Hematopoietic multipotent progenitor cell treated with erythropoietin and hydrocortisone succinate and interleukin-3 and kit ligand, for 8 days (in vitro differentiated cells): ENCODE results near the gene CERS6.
"Not testable (repeated sequence)": the region's sequence is repeated elsewhere in the genome, so short reads cannot be mapped to it uniquely, and the experiment has no call there.

Experiments used
- DNase-seq: peaks from one replicate; pipeline ENCODE4 v3.0.0-alpha.2; 2015

Gene CERS6

DNA sequence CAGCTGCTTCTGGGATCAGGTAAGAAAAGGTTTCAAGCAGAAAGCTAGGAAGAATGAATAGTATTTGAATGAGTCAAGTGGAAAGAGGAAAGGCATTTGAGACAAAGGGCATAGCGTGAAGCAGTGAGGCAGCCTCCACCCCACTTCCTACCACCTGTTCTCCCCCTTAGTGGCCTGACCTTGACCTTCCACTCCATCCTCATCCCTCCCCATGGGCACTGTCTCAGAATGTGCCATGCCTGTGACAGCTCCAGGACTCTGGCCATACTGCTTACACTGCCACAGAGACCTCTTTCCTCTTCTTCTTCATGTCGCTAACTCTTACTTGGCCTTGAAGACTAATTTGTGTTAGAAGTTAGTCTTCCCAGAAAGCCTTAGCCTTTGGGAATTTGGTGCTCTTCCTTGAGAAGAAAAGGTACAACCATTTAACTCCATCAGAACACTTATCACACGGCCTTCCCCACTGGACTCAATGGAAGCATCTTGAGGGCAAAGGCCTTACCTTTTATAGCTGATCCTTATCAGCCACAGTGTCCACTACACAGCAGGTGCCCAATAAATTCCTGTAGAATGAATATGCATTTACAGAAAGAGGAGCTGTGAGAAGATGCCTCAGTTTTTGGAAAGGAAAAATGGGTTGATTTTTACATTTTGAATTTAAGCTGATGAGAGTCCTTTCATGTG lies 331.2 kb downstream of the CERS6 start:
- no peak for DNase-seq

DNA sequence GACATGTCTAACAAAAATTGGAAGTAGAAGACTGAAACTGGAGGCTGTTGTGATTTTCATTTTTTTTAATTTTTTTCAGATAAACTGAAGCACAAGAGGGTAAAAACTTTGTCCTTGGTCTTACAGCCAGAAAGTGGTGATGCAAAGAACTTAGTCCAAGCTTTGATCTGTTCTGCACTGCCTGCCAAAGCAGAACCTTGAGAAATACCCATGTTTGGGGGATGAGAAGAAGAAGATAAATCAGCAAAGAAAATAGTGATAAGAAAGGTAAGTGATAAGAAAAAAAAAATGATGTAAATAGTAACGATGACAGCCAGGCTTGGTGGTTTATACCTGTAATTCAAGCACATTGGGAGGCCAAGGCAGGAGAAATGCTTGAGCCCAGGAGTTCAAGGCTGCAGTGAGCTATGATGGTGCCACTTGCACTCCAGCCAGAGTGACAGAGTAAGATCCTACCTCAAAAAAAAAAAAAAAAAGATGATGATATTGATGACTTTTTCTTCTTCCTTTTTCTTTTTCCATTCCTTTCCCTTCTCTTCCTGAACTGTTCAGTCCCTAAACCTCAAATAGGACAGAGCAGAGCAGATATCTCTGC lies 331.8 kb downstream of the CERS6 start:
- no peak for DNase-seq

DNA sequence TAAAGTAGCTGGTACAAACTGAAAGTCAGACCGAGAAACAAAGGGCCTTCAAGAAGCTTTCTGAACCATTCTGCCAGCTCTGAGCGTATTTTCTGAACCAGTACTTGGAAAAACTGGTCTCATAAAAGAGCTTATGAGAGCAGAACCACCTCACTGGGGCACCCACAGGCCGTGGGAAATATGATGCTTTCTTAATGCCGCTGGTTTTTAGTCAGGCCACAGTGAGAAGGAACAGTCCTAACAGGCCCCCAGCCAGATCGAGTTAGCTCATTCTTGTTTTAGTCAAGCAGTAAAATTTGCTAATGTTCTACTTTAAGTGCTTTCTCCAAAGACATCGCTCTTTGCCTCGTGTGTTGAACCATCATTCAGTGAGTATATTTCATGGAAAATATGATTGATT lies 333.7 kb downstream of the CERS6 start:
- no peak for DNase-seq

DNA sequence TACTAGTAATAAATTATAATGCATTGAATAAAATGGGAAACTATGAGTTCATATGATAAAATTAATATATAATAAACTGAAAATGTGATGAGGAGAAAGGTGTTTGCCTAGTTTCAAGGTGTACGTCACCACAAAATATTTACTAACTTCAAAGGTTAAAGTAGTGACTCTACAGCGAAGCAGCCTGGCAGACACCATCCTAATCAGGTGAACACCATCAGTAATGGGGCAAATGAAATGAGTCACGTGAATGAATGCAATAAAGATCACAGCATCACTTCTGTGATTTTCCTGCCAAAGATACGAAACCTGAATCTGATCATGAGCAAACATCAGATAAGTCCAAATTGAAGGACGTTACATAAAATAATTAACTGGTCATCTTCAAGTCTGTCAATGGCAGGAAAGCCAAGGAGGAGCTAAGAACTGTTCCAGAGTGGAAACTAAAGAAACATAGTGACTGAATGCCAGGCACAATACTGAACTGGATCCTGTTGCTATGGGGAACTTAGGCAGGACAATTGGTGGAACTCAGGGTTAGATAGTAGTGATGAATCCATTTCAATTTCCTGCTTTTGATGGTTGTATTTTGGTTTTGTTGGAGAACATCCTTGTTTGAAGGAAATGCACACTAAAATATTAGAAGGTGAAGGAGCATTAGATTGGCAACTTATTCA lies 334.3 kb downstream of the CERS6 start:
- DNase-seq, result no peak

DNA sequence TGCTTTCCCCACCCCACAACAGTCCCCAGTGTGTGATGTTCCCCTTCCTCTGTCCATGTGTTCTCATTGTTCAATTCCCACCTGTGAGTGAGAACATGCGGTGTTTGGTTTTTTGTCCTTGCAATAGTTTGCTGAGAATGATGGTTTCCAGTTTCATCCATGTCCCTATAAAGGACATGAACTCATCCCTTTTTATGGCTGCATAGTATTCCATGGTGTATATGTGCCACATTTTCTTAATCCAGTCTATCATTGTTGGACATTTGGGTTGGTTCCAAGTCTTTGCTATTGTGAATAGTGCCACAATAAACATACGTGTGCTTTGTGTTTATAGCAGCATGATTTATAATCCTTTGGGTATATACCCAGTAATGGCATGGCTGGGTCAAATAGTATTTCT lies 335.1 kb downstream of the CERS6 start:
- DNase-seq, result not testable (repeated sequence)

DNA sequence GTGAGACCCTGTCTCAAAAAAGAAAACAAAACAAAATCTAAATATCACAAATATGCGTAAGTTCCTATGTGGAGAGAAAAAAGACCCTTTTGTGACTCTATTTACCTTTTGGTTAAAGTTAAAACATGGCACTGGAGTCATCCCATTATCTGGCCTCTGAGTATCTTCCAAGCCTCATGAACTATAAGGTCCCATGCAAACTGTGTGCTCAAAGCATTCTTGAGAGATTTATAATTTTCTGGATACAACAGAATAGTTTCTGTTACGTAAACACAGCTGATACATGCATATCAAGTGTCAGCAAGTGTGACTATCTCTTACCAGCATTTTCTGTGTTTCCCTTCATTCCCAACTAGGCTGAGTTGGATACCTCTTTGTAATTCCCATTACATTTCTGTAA lies 337.5 kb downstream of the CERS6 start:
- no peak for DNase-seq

DNA sequence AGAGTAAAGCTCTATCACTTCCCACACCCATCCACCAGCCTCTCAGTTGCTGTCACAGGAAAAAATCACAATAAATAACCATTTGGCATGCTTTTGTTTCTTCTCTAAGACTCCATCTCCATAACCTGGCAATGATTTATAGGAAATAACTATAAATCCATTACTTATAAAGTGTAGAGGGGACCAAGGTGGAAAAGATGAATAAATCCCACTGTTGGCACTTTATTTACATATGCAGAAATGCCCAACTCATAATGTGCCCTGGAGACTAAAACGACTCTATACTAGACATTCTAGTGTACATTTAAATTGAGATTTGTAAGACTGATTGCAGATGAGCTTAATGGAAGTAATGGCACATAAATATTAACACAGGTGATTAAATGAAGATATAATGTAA lies 338.9 kb downstream of the CERS6 start:
- DNase-seq, result no peak

DNA sequence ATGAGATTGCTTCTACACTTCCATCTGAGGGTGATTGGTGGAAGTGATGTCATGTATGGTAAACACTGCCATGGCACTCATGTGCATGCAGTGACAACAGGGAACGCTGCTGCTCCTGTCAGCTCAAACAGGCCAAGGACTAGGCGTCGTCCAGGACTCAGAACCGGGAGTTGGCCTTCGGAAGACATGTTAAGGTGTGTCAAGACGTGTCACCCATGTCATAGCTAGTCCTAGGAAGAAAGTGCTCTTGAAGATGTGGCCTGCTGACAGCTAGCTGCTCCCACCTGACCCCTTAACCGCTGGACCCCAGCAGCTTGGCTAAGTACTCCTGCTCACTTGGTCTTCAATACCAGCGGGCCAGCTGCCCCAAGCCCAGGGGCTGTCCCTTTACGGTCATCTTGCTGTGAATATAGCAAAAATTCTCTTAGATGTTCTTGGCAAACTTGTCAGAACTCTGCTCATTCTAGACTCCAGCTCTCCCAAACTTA lies 340.1 kb downstream of the CERS6 start:
- no peak for DNase-seq

DNA sequence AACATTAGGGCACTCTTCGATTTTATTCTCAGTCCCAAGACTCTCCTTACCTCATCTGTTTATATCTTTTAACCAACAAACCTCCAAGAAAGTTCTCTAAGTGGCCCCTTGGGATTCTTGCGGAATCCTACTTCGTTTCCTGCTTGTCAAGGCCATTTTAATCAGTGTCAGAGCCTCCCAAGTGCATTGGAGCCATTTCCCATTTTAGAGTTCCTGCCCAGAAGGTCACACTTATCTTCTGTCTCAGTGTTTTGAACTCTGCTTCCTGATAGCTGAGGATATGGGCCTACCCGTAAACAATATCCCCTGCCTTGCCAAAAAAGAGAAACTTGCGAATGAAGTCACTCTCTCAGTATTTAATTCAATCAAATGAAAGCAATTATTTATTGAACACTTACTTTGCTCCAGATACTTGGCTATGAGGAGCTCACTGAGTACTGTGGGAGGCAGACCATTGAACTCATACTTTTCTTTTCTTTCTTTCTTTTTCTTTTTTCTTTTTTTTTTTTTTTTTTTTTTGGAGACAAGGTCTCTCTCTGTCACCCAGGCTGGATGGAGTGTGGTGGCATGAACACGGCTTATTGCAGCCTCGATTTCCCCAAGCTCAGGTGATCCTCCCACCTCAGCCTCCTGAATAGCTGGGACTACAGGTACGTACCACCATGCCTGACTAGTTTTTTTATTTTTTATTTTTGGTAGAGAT lies 340.7 kb downstream of the CERS6 start:
- no peak for DNase-seq

DNA sequence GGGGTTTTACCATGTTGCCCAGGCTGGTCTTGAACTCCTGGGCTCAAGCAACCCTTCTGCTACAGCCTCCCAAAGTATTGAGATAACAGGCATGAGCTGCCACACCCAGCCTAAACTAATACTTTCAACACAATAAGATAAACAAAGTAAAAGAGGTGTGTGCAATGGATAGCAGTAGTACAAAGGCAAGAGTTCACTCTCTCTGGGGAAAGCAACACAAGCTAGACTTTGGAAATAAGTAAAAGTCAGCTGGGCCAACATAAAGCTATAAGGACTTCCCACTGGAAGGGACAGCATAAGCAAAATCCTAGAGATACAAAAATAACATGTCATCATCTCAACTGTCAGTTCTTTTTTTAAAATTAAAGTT lies 341.2 kb downstream of the CERS6 start:
- DNase-seq, result peak; percentile 53

DNA sequence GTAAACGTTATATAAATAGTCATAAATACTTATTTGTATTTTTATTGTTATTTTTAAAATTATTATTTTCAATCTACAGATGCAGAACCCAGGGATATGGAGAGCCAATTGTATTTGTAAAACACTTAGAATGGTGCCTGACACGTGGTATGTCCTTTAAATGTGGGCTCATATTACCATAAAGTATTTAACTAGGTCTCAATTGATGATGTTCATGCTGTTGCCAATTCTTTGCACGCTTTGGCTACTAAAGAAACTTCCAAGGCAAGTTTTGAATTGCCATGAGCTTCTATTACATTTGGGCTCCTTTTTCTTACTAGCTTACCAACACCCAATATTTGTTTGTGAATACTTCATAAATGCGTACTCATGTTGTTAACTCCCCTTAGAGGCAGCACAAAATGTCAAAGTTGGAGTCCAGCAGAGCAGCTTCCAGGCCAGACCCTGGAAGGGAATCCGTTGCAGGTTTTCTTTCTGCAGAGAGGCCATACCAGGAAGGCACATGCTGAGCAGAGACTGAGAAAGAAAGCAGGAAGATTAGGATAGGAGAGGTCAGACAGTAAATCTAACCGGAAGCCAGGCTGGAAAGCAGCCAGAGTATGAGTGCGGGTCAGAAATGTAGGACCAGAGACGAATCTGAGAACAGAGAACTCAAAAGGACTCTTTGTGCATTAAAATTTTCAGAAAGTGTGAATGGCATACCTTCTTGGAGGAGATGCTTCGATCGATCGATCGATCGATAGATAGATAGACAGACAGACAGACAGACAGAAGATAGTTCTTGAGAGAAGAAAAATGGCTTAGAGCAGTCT lies 342.2 kb downstream of the CERS6 start:
- DNase-seq, result no peak

DNA sequence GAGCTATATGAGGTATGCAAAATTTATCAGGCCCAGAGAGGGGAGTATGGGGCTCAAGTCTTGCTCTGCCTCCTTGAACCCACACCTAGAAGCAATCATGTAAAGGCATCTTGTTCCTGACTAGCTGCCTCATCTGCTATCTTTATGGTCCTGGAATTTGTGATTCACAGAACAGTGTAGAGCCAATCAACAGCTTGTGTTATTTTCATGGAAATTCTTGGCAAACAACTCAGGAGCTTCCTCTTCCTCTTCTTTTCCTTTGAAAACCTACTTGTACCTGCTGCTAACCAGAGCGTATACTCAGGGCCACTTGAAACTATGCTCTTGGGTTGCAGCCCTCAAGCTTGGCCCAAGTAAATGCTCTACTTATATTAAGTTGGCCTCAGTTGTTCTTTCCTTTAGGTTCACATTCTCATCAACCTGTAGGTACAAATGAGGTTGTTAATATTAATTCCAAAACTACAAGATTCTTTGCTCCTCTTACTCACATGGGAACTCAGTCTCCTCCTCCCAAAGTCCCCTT lies 342.9 kb downstream of the CERS6 start:
- DNase-seq, result no peak

DNA sequence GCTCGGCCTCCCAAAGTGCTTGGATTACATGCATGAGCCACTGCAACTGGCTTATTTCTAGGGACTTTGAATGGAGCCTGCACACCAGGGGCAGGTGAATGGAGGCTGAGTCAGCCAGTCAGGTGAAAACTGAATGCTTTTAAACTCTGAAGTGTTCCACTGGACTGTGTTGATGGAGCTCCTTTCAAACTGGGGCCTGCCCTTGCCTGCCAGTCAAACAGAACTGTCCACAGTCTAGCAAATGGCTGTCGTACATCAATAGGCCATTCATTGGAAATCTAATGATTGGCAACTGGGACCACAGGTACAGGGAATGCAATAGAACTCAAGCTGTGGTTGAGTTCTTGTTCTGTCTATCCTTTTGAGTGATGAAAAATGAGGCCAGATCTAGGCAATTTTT lies 345.4 kb downstream of the CERS6 start:
- DNase-seq, result no peak

DNA sequence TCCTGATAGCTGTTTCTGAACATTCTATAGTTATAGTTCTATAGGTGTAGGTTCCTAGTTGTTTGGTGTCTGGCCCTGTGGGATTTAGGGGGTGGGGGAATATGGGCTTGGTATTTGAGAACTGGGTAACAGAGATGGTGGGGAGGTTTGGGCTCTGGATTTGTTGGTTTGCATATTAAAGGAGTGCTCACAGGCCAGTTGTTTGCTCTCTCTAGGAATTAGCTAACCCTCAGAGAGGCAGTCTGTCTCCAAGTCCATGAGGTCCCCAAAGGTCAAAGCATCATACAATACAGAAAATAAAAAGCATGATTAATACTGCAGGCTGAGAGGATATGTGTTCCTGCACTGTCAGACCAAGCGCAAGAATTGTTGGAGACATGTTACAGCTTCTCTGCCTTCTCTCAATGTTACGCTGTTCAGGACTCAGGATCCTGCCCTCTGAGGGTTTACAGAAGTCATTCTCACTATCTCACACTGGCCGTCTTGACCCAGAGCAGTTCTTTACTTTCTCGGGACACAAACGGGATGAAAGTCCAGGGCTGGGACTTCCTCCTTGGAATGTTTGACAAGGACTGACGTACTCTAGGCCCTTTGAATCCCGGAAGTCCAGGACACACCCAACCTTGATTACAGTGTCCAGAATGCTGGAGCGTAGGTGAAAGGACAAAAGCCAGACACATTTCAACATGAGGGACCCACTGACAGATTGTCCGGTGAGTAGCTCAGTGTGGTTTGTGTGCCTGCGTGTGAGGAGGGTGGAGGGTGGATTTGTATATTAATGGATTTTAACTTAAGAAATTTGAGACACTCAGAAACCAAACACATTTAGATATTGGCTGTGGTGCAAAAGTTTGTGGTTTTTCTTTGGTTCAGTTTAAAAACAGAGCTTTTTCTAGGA lies 346.1 kb downstream of the CERS6 start, which contains the start of gene NOSTRIN:
Gene NOSTRIN, plus strand, starts transcription at position 677 of the 898 bp plus-strand sequence. Its CDS starts 10 bp downstream, at position 687.
- DNase-seq, result peak; percentile 26

DNA sequence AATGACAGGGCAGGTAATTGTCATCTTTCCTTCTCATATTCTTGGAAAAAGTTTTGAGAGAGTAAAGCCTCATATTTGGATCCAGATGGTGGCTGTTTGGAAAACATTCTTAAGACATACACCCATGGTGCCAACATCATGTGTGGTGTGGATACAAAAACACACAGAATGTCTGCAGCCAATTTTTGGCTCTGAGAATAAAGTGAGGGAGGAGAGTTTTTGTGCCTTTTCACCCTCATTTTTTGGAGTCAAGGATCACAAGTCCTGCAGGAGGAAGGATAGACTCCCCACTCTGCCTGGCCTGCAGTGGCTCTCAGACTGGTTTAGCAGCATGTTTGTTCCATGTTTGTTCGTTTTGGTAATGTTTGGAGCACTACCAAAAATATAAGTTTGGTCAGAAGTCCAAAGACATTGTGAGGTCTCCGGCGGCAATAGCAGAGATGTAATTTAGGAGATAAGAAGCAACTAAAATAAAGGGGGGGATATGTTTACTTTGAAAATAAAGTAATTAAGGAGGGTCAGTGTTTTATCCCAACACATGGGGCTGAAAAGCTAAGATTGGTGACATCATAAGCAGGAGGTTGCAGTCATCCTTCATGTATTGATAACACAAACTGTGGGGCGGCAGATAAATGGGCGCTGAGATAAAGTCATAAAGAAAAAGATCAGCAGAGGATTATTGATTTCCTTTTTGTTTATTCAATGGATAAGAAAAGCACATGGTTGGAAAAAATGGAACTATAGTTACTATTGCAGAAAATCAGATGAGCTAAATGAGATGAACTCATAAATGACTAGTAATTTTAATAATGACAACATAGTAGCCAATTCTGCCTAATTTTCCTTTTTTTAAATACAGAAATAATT lies 347.0 kb downstream of the CERS6 start:
- no peak for DNase-seq

DNA sequence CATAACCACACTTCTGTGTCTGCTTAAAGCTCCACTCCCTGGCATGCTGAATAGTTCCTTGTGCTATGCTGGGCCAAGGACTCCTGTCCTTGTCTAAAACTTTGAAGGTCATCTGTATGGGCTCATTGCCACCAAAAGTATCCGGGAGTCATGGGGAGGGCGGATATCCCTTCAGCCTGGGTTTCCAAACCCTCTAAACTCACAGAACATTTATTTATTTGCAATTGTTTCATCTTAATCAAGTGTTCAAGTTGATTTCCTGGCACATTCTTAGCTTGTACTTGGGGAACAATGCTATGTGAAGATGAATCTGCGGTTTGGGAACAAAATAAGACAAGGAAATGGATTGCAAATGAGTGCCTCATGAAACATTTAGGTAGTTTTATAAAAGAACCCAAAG lies 348.1 kb downstream of the CERS6 start:
- DNase-seq, result no peak

DNA sequence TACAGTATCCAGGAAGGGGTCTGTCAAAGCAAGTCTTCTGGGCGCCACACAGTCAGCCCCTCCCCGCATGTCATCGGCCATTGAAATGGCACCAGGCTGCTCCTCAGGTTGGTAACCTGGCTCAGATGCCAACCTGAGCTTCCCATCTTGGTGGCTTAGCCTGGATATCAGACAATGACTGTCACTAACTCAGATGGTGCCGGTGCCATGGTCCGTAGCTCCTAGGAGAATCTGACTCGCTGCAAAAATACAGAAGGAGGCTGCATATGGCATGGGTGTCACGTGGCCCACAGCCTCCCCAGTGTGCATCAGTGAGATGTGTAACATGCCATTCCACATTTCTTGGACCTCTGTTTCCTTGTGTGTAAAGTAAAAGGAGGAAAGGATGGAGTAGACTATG lies 349.5 kb downstream of the CERS6 start:
- DNase-seq, result no peak

DNA sequence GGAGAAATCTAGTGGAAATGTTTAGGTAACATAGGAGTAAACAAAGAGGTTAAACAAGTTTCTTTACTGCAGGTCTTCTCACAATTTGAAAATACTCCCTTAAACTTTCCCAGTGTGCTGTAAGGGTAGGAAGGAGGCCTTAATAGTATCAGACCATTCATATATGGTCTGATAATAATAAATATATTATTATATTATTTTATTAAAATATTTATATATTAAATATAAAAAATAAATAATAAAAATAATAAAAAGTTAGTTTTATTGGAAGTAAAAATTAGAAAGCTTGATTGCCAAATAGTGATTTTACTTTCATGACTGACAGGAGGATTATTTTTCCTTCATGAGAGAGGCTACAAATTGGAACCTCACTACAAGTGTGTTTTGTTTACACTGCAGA lies 353.5 kb downstream of the CERS6 start:
- DNase-seq, result no peak

DNA sequence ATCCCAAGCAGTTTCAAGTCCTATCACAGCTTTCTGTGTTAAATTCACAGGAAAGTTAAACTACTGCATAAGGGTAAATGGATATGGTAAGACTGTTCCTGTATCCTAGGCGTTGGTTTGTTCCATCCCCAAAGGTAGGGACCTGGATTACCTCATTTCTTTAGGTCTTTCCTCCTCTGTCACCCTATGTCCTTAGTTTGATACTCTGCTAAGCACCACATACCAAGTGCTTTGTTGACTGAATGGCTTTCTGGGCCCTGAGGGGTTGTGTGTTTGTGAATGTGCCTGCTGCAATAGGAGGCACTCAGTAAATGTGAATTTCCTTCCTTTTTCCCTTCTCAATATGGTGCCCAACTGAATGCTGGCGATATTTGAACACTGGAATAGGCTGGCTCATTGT lies 354.2 kb downstream of the CERS6 start:
- no peak for DNase-seq

DNA sequence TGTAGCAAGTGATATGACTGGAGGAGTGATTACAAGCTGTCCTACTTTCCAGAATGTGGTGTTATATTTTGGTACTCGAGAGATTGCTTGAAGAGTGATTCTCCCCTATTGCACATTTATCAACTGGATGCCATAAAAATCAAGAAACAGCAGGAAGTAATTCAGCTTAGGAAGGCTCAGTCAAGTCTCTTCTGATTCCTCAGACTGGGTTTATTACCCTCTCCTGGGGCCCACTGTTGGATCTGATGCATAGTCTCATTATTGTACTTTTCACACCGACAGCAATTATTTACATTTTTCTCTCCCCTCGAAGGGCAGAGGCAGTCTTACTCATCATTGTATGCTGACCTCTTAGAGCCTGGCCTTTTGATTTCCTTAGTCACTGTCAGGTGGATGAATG lies 355.6 kb downstream of the CERS6 start:
- DNase-seq, result no peak
